ENCODE measurements around the gene LY9. TPM values are rescaled to one million over a fixed set of nuclear protein-coding genes. Genes with fewer than 3 reads are reported as not detected.

Gene LY9
- total and polyA plus RNA-seq, 3 donors from 2014 or later = 0.68 to 0.71 TPM; not detected in 1

DNA sequence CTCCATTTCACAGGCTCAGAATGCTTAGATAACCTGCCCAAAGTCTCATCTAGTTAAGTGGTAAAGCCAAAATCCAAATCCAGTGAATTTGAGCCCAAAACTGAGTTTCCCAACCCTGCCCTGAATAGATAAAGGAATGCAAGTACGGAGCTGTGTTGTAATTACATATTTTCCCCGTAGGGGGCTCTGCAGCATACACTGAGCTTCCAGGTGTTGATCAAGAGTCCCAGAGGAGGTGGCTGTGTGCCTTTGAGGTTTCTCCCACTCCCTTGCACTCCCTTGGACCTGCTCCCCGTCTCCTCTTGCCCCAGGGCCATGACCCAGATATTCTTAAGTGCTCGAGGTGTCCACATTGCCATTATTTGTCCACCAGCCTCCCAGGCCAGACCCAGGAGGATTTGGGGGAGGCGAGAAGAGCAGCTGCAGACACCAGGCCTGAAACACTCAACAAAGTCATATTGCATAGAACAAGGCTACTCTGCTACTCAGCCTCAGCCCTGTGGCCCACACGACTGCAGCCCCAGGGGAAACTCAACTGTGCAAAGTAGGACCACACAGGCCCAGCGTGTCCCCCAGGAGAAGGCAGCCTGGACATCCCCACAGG is 18.4 kb upstream of the LY9 start:
- intact Hi-C loops (cut with DNase I; ENCODE audit: low total_unique reads) = no loop called here
- Histone ChIP-seq H3K9me3 (no peaks in the 10 kb centered on the region), H3K36me3 (ENCODE audit: low read depth, missing control alignments) (no peaks in the 10 kb centered on the region), H3K4me3 (no peak overlapping the region), H3K27ac (no peak overlapping the region), H3K27me3 (no peaks in the 10 kb centered on the region), H3K4me1 (no peaks in the 10 kb centered on the region)
- TF ChIP-seq CTCF (IDR thresholded peaks at IDR 0.05) = peak in 2 of 3 experiments; percentile 23 to 47
- no peak for TF ChIP-seq POLR2A (IDR thresholded peaks at IDR 0.05)
- peak; percentile 59 for DNase-seq
- WGBS, 2 donors = 62 to 71% methylated on average over 7 of the region's 7 CpGs

GRCh38 chr1:160778976-160779375 is 17.0 kb upstream of the LY9 start:
- TF ChIP-seq POLR2A (IDR thresholded peaks at IDR 0.05) (no peak), CTCF (IDR thresholded peaks at IDR 0.05) (no peak)
- no peak for DNase-seq
- WGBS, 2 donors = 76 to 93% methylated on average over 6 of the region's 6 CpGs

GRCh38 chr1:160779626-160780397 is 16.2 kb upstream of the LY9 start:
- Histone ChIP-seq H3K36me3 (ENCODE audit: low read depth, missing control alignments) (no peaks in the 10 kb centered on the region), H3K4me3 (no peak overlapping the region), H3K9me3 (no peaks in the 10 kb centered on the region), H3K27me3 (no peaks in the 10 kb centered on the region), H3K27ac (no peak overlapping the region), H3K4me1 (no peaks in the 10 kb centered on the region)
- DNase-seq = no peak
- WGBS, 2 donors = 94% methylated on average over 10 to 18 of the region's 18 CpGs
- intact Hi-C loops (cut with DNase I; ENCODE audit: low total_unique reads) = no loop called here
- TF ChIP-seq CTCF (IDR thresholded peaks at IDR 0.05) = peak in 1 of 3 experiments; percentile 24
- no peak for TF ChIP-seq POLR2A (IDR thresholded peaks at IDR 0.05)

More at GRCh38 chr1:160778976-160779375, 17.0 kb upstream of the LY9 start:
- Histone ChIP-seq H3K4me1 (no peaks in the 10 kb centered on the region), H3K27ac (no peak overlapping the region), H3K4me3 (no peak overlapping the region), H3K9me3 (no peaks in the 10 kb centered on the region), H3K36me3 (ENCODE audit: low read depth, missing control alignments) (no peaks in the 10 kb centered on the region), H3K27me3 (no peaks in the 10 kb centered on the region)
- intact Hi-C loops (cut with DNase I; ENCODE audit: low total_unique reads) = no loop called here

DNA sequence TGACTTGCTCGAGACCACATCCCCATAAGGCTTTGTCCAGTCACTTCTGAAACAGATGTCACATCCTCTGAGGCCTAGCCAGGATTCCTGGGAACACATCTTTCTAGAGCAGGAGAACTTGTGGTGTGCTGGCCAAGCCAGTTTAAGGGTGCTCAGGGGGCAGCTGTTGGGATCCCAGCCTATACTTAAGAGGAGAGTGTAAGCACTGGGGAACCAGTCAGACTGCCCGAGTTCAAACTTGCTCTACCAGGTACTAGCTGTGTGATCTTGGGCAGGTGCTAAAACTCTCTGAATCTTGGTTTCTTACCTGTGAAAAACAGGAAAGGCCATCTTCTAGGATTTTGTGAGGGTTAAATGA is 15.6 kb upstream of the LY9 start:
- Histone ChIP-seq H3K36me3 (ENCODE audit: low read depth, missing control alignments) (no peaks in the 10 kb centered on the region), H3K9me3 (no peaks in the 10 kb centered on the region), H3K27me3 (no peaks in the 10 kb centered on the region), H3K4me1 (no peaks in the 10 kb centered on the region), H3K27ac (no peak overlapping the region), H3K4me3 (no peak overlapping the region)
- no peak for DNase-seq
- WGBS, 2 donors = 89 to 96% methylated on average over 2 of the region's 2 CpGs
- TF ChIP-seq POLR2A (IDR thresholded peaks at IDR 0.05) = no peak
- TF ChIP-seq CTCF (IDR thresholded peaks at IDR 0.05) = peak in 1 of 3 experiments; percentile 3
- intact Hi-C loops (cut with DNase I; ENCODE audit: low total_unique reads) = no loop called here

Data from testis (tissue), 3 donors.